HK-2 (cell line): ENCODE data around the gene DPYSL5.
"Not testable (repeated sequence)": the region's sequence is repeated elsewhere in the genome, so short reads cannot be mapped to it uniquely, and the experiment has no call there.

Experiments used
- DNase-seq: peaks from one replicate; pipeline ENCODE4 v3.0.0-alpha.2; 2018; ENCODE audit not compliant: unreplicated experiment

DPYSL5 gene

DNA sequence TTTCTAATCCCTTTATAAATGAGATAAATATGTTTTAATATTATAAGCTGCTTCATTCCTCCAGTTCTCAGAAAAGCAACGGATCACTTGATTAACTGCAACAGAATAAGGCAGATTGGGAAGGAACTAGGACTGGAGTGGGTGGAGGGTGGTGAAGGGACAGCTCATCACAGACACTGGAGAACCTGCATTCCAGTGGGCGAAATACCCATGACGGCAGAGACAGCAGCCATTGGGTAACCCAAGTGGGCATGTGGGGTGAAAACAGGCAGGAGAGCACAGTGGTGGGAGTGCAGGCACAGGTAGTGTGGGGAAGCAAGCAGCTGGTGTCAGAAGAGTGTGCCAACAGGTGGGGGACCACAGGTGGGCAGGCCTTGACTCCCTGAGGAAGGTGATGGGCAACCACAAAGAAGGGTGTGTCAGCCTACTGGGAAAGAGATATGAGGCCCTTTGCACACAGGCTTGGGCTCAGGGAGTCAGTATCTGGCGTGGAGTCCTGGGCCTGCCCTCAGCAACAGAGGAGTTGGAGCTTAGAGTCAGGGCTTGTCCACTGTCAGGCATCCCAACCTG lies 27.2 kb downstream of the DPYSL5 start:
- no peak for DNase-seq

DNA sequence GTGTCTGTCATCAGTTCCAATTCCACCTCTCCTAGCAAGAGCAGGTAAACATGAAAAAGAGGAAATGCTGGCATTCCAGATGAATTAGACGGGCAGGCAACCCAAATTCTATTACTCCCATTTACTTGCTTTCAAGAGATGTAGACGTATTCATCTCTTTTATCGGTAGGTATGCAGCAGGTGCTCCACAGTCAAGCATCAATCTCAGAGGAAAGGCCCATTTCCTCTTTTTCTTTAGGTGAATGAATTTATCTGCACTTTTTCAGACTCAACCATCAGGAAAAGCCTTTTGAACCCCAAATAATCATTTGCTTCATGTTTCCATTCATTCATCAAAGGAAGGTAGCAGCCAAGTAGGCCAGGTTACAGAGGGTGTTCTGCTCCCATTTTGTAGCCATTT lies 27.9 kb downstream of the DPYSL5 start:
- DNase-seq: no peak

DNA sequence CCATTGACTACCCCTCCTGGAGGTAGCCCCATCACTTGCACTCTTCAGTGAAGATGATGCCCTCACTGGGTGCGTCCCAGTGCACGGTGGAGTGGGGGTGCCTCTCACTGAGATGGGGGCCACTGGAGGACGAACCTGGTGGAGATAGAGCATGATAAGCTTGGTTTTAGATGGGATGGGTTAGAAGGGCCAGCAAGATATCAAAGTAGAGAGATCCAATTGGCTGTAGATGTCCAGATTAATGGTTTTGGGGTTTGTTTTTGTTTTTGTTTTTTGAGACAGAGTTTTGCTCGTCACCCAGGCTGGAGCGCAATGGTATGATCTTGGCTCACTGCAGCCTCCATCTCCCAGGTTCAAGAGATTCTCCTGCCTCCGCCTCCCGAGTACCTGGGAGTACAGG lies 28.3 kb downstream of the DPYSL5 start:
- no peak for DNase-seq

DNA sequence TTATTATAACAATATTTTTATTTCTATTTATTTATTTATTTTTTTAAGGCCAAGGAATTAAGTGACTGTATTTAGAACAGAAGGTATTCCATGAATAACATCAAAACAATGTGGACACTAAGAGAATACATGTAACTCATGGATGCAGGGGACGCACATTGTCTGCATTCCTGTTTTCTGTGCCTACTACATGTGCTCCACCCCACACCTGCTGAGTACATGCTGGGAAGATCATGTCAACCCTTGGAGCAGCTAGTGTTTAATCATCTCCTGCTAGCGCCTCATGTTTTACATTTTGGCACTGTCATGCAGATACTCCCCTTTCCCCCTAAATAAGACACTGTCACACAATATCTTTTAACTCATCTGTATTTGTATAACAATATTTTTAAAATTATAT lies 29.3 kb downstream of the DPYSL5 start:
- no peak for DNase-seq

DNA sequence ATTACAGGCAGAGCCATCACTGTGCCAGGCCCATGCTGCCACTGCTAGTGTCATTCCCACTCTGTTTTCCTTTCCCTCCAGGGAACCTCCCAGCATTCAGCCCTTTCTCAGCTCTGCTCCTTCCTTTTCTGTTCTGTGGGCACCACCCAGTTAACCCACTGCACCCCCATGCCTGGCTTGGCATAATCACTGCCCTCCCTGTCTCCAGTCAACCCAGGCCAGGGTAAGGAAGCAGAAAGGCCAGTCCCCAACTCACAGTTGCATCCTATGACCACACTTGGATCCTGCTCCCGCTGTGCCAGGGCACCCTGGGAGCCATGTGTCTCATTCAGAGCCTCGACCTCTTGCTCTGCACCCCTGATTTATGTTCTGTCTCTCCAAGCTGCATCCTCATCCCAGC lies 32.2 kb downstream of the DPYSL5 start:
- DNase-seq: no peak

DNA sequence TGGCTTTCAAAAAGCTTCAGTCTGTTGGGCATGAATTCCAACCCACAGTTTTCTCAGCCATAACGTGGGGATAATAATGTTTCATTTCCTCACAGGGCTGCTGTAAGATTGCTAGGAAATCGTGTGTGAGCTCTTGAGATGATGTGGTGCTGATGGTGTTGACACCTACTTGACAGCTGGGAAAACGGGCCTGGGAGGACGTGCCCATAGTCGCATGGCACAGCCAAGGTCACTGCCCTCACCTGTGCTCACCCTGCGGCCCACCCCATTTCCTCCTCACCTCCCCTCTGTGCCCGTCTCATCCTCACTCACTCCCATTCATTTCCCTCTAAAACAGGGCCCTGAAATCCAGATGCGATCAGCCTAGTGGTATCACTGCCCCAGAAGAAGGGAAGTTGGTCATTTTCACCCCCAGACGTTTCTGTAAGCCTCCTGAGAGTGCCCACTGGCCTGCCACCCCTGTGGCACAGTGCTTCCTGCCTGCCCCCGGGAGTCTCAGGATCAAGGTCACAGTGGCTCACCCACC lies 33.0 kb downstream of the DPYSL5 start:
- no peak for DNase-seq

DNA sequence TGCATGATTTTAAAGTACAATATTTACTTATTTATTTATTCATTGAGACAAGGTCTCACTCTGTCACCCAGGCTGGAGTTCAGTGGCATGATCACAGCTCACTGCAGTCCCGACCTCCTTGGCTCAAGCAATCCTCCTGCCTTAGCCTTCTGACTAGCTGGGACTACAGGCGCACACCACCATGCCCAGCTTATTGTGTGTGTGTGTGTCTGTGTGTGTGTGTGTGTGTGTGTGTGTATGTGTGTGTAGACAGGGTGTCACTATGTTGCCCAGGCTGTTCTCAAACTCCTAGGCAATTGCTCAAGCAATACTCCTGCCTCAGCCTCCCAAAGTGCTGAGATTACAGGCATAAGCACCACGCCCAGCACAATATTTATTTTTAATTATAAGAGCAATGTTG lies 34.3 kb downstream of the DPYSL5 start:
- not testable (repeated sequence) for DNase-seq

DNA sequence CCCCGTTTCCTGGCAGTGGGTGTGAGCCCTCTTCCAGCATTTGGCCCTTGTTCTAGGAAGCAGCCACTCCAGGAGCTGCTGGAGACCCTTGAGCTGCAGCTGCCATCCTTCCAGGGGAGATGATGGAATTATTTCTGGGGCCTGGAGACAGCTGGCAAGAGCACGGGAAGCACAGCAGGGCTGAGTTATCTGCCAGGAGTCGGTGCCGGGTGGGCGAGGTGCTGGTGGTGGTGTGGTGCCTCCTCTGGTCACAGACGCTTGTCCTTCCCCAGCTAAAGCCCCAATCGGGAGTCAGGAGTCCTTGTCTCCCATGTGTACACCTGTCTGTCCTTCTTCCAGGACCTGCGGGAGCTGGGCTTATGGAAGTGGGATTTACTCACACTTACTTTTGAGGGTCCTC lies 36.0 kb downstream of the DPYSL5 start:
- DNase-seq: no peak

DNA sequence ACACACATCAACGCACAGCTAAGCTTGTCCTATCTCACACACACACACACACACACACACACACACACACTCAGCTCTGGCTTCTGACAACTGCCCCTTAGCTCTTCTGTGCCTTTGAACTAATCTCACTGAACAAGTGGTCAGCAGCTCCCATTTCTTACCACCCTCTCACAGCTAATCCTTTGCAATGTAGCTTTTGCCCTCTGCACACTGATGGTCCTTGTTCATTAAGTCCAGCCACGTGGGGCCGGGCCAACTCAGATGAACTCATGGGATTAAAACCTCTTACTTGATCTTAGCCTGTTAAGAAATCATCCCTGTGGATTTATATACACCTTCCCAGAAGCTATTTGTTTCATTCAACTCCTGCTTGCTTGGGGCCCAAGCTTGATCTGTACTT lies 36.6 kb downstream of the DPYSL5 start:
- DNase-seq: no peak

DNA sequence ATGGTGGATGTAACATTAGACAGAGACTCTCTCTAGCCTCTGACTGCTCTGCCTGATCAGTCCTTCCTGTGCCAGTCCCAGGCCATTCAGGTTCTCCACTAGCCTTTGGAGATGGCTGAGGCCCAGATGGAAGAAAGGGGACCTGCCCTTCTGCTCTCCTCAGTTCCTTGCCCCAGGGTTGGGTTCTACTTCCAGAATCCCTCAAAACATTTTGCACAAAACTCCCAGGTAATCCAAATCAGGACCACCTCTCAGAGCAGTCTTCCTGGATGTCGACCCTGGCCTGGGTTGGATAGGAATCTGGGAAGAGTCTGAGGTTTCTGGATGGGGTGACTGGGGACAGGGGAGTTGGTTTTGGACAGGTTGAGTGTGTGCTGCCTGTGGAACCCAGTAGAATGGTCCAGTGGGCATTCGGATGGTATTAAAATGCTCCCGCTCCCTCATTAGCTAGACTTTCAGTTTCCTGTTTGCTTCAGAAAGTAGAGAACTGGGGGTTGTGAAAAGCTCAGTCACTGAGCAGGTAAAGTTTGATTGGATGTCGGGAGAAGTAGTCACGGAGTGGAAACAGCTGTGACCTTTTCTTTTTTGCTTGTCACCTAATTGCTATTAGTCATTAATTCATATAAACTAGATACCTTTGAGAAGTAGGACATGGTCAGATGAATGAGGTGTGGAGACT lies 37.9 kb downstream of the DPYSL5 start:
- DNase-seq: no peak

DNA sequence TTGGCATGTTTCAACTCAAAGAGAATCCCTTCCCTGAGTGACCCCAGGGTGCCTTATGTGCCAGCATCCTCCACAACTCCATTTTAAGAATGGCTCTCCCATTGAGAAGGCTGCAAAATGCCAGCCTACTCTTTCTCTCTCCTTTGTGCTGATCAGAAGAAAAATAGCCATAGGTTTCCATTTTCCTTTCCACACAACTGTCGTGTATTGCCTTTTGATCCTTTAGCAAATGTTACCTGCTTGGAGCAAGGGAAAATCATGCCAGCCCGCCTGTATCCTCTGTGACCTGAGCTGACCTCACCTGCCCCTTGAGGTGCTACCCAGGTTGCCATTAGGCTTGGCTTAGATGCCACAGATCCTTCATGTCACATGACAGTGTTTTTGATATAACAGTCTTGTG lies 38.8 kb downstream of the DPYSL5 start:
- DNase-seq: no peak

DNA sequence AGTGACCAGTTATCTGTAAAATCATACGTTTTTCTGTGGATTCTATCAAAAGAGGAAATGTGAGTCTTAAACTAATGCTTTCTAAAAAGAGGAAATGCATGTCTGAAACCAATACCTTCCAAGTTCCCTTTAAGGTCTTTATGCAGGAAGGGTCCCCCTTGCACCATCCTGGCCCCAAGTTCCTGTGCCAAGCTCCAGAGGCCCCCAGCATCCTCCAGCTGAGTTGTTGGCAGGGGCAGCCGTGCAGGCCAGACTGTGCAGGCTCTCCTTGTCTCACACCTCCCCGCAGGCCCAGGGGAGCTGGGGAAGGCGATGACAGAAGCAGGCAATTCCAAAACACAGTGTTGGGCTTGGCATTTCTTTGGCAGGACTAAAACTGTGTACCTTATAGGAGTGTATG lies 39.2 kb downstream of the DPYSL5 start:
- DNase-seq: no peak

DNA sequence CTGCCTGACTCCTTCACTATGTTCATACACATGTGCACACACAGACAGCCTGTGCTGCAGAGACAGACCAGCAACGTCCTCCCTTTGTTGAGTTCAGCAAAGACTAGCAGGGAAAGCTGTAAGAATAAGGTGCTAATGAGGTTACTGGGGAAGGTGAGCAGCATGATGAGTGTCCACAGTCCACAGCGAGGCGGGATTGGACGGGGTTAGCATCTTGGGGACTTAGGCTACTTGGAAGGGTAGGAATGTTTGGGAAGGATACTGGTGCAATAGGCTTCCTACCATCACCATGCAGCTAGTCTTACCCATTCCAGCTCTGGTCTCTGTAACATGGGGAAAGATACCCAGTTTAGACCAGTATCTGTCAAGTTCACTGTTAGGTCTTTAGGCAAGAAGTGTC lies 41.9 kb downstream of the DPYSL5 start:
- DNase-seq: no peak

DNA sequence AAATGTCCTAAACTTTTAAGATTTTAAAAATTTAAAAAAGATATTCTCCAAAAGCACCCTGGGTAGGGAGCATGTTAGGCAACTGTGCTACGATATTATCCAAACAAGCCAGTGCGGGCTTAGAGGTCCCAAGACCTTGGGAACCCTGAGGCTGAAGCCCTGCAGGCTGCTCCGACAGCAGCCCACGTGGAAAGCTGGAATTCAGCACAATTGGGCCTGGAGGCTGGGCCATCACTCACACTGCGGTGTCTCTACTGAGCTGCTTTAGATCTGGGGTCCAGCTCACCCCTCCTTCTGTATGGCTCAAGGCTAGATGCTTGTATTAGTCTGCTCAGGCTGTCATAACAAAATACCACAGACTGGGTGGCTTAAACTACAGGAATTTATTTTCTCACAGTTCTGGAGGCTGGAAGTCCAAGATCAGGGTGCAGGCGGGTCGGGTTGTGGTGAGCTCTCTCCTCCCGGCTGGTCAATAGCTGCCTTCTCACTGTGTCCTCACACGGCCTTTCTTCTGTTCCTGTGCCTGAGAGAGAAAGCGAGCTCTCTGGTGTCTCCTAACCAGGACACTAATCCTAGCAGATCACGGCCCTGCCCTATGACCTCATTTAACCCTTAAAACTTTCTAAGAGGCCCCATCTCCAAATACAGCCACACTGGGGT lies 42.5 kb downstream of the DPYSL5 start:
- DNase-seq: no peak

DNA sequence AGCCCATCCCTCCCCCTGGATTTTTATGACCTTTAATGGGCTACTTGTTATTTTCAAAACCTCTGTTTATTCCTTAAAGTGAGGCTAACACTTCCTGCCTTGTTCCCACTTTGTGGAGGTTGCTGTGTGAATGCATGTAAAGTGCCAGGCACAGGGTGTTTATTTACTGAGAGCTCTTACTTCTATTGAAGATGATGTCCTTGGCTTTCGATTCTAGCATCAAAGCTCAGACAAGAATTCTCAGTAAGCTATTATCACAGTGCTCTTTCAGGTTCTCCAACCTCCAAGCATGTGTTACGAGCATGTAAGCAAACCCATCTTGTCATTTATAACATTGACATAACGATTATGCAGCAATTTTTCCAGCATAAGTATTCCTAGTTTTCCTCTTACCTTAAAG lies 44.2 kb downstream of the DPYSL5 start:
- no peak for DNase-seq

DNA sequence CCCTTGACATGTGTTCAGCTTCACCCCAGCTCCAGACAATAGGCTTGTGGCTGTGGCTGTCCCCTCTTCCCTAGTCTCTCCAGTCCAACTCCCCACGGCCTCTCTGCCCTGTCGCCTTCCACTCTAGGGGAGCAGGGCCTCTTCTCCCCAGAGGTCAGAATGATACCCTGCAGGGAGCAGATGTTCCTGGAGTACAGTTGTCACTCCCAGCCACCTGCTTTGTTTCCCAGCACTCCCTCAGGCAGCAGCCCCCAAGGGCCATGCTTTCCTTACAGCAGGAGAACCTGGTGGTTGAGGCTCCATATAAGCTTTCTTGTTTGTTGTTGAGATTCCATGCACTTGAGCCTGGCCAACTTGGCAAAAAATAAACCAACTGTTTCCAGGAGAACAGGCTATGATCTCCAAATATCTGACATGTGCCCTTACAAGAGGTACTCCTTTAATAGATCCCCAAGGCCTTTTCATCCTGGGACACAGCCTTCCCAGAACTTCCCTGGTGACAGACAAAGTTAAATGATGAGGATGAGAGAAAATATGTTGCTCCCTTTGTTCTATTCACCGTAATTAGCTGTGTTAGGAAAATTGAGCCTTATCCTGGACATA lies 45.1 kb downstream of the DPYSL5 start:
- DNase-seq: no peak

DNA sequence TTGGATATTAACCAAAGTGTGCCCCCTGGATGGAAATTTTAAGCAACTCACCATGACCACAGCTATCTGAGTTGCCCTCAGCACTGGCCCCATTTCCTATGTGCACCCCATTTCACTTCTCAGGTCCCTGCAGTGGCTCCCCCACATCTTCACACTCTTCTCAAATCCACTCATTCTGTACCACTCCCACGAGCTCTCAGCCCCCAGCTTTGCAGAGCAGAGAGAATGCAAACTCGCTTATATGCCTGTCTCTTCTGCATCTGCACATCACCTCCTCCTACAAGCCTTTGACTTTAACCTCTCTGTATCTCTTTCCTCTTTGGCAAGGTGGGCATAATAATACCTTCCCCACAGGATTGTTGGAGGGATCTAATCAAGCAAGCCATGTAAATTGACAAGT lies 46.2 kb downstream of the DPYSL5 start:
- no peak for DNase-seq

DNA sequence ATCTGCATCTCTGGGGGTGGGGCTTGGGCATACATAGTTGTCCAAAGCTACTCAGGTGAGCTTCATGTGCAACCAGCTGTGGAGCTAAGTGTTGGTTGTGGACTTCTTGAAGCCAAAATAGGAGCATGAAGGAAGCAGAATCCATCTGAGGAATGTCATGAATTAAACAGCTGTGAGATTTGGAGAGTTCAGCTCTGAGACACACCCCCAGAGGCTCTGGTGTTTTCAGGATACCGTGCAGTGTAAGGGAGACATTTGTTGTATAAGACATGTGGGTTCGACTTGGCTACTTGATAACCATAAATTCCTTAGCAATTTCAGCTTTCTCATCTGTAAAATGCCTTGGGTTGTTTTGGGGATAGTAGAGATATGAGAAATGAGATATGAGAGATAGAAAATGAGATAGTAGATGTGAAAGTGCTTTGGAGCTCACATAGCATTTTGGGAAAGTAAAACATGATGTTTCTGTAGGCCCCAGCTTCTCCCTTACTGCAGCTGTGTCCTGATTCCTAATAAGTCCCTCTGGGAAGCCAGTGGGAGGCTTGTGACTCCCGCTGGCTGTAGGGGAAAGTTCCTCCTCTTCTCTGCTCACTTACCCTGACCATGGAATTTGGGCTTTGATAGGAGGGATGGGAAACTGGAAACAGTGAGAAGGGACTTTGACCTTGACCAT lies 50.0 kb downstream of the DPYSL5 start:
- no peak for DNase-seq

DNA sequence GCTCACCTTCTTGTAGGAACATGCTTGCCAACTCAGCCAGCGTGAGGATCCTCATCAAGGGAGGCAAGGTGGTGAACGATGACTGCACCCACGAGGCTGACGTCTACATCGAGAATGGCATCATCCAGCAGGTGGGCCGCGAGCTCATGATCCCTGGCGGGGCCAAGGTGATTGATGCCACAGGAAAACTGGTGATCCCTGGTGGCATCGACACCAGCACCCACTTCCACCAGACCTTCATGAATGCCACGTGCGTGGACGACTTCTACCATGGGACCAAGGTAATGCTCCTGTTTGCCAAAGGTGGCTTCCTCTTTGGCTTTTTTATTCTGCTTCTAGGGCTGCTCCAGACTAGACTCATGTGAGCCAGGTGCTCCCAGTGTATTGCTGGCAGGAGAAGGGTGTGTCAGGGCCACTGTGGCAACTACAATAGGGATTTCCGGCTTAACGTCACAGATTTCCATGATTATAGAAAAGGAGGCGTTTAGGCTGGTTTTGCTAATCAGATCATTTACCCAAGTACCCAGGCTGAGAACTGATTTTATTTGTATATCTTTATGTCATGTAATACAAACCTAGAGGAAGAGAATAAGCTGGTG lies 50.6 kb downstream of the DPYSL5 start:
- DNase-seq: no peak

DNA sequence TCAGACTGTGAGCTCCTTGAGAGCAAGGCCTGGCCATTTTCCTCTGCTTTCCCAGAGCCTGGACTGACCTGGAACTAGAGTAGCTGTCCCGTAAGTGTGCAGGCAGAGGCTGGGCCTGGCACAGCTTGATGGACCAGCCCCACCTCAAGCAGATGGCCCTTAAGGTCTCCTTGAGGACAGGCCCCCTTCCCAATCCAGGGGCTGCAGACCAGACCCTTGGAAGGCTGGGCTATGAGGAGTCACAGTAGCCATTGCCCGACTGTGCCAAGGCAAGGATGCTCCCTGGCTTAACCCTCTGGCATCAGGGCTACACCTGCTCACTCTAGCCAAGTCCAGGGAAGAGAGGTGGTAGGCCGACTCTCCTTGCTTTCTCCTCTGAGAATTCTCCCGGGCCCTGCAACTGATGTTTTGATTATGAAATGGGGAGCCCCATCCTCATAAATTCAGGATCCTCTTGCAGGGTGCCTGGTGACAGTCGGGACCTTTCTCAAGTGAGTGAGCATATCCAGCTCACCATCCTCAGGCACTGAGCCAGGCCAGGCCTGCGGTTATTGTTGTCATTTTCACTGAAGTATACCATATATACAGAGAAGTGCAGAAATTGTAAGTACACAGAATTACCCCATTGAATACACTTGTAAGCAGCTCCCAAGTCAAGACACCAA lies 51.7 kb downstream of the DPYSL5 start:
- no peak for DNase-seq

DNA sequence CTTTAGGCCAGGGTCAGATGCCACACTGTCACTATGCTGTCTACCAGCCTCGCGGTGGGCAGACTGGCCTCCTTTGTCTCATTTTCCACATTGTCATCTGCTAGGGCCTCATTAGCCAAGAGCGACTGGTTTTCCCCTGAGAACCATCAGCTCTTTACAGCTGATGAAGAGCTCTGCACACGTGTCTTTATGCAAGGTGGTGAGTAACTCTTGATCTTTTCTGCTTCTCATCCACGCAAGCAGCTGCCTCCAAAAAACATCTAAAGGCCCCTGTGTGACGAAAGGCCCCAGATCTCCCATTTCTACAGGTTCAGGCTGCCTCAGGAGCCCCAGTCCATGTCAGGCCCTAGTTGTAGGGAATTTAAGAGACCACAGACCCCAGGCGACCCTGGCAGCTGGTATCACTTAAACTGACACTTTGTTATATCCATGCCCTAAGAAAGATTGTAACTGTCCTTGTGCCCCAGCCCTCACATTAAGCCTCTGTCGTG lies 52.9 kb downstream of the DPYSL5 start:
- DNase-seq: no peak
